DMS79 treated with DMSO at 0.1 percent for 48 hours (cell line): ENCODE measurements around the gene RNF10.
"Not testable (repeated sequence)": the region's sequence is repeated elsewhere in the genome, so short reads cannot be mapped to it uniquely, and the experiment has no call there.

Experiments
- DNase-seq: peaks from one replicate; lab custom pipeline; 2025; lab: John Stamatoyannopoulos, UW

Gene RNF10

GRCh38 chr12:120617193-120617592, 83.0 kb downstream of the RNF10 start:
- not testable (repeated sequence) for DNase-seq

DNA sequence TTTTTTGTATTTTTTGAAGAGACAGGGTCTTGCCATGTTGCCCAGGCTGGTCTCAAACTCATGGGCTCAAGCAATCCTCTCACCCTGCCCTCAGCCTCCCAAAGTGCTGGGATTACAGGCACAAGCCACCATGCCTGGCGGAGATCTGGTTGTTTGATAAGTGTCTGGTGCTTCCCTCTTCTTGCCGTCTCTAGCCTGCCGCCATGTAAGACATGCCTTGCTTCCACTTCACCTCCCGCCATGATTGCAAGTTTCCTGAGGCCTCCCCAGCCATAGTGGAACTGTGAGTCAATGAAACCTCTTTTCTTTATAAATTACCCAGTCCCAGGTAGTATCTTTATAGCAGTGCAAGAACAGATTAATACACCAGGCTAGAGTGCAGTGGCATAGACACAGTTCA, 83.6 kb downstream of the RNF10 start:
- DNase-seq: not testable (repeated sequence)

DNA sequence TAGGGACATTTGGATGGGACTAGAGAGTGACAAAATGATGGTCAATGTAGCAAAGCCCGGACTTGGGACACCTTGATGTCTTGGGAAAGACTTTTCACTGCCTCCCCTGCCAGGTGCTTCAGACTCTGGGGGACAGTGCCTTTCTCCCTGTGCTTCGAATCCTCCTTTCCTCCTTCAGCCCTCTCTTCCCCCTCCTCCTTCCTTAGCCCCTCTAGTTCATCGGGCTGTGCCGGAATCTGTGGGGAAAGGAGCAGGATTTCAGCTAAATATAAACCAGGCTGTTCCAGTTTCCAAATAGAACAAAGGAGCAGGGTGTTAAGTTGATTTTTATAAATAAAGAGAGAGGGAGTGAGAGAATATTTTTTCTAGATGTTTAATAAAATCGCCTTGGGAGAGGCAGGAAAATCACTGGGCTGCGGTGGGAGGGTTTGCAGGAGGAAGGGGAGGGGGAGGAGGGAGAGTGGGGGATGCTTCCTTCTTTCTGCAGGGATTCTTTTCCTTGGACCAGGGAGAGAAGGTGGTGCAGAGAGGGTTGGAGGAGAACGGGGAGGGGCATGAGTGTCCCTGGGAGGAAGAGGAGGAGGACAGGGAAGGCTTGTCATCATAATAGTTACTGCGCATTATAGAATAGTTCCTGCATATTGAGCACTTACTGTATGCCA, 84.9 kb downstream of the RNF10 start:
- DNase-seq: no peak

DNA sequence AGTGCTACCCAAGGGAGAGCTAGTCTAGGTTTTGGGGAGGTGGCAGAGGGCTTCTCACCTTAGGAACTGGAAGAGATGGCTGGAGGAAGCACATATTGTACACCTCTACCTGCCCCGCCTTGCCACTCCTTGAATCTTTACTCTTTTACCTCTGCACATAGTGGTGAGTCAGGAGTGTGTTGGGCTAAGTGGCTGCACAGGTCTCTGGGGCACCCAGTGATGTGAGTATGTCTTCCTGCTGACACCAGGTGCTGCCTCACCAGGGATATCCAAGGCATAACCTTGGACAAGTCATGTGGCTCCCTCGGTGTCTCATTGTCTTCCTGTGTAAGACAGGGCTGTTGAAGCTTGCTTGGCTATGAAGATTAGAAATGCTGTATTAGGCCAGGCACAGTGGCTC, 86.5 kb downstream of the RNF10 start:
- no peak for DNase-seq

- DNase-seq: no peak
These were observed 91.6 kb downstream of the RNF10 start for GRCh38 chr12:120625557-120626419.
